GM19240 (cell line): Measurements from ENCODE around the gene TBC1D22B.
A peak's percentile ranks its signal among the peaks of the same experiment; 100 is the strongest.

Source experiments
- DNase-seq: peaks from one replicate; pipeline ENCODE4 v3.0.0; 2011; ENCODE audit warnings: low spot score; ENCODE audit not compliant: insufficient read length

The TBC1D22B gene

GRCh38 chr6:37257634-37258404 lies at the start of gene TBC1D22B, which contains the start of gene TMEM217:
TSS of gene TBC1D22B (plus strand) at chr6:37257772. CDS start at chr6:37257918, 146 bp downstream.
TSS of gene TMEM217 (minus strand) at chr6:37258144. CDS start at chr6:37219030, 39,114 bp downstream.
- DNase-seq: peak; percentile 98

- peak; percentile 73 for DNase-seq
Observed at GRCh38 chr6:37207903-37208456, 49.6 kb upstream of the TBC1D22B start.

DNA sequence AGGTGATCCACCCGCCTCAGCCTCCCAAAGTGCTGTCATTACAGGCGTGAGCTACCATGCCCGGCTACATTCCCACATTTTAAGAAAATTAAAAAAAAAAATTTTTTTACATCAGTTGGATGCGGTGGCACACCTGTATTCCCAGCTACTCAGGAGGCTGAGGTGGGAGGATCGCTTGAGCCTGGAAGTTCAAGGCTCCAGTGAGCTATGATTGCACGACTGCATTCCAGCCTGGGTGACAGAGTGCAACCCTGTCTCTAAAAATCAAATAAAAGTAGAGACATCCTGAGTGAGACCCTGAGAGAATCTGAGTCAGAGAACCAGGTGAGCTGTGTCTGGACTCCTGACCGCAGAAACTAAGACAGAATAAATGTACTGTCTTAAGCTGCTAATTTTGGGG lies 48.8 kb upstream of the TBC1D22B start:
- no peak for DNase-seq

DNA sequence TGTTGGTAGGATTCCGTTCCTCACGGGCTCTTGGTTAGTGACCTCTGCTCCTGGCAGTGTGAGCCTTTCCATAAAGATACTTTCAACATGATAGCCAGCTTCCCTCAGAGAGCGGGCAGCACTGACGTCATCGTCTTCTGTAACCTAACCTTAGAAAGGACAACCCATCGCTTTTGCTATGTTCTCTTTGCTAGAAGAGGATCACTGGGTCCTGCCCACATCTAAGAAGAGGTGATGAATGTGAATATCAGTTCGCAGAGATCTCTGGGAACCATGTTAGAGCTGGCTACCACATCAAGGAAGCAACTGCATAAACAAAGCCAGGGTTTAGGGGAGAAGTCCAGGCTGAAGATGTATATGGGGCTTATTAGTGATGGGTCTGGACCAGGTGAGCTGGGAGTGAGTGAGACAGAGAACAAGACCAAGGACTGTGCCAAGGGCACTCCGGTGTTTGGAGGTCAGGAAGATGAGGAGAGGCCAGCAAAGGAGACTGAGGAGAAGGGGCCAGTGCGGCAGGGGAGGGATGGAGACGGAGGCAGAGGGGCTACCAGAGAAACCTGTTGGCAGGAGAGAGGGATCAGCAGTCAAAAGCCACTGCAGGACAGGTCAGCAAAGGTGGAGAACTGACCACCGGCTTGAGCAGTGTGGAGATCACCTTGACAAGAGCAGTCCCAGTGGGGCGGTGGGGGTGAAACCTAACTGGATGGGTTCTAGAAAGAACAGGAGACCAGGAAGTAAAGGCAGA lies 47.9 kb upstream of the TBC1D22B start:
- DNase-seq: no peak

DNA sequence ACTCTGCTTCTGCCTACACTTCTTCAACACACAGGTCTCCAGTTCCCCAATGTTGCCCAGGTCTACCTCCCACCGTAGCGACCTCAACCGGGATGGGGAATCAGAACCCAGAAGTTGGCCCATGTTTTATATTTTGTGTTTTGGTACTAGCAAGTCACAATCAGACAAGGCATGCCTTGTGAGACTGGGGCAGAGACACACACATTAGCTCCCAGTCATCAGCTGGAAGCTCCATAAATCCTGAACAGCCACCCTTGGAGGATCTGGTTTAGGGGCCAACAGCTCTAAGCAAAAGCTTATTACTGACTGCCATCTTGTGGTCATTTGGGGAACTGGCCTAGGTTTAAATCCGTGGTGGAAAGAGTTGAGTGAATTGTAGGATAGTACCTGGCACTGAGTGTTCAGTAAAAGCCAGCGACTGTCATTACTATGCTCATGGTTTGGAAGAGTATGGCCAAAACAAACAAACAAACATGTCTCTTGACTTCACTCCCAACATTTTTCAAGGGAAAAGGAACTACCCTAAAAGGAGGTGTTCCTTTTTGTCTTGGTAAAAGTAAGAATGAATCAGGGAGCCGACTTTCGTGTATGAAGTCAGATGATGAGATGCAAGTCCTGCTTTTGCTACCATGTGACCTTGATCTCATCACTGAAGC lies 47.1 kb upstream of the TBC1D22B start:
- DNase-seq: peak; percentile 36

DNA sequence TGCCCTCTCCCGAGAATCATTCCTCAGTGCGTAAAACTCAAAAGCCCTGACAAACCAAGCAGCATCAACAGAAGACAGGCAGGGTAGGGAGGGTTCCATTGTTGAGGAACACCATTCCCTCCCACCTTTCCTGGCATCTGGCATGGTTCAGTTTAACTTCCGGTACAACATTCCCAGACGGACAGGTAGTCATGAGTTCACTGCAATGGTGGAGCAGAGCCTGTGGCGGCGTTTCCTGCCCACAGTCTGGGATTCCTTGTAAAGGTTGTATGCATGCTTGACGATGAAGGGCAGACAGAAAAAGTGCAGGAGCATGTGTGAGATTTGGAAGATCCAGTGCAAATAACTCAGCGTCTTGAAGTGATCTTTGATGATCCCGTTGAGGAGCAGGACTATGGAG lies 45.3 kb upstream of the TBC1D22B start:
- DNase-seq: no peak

DNA sequence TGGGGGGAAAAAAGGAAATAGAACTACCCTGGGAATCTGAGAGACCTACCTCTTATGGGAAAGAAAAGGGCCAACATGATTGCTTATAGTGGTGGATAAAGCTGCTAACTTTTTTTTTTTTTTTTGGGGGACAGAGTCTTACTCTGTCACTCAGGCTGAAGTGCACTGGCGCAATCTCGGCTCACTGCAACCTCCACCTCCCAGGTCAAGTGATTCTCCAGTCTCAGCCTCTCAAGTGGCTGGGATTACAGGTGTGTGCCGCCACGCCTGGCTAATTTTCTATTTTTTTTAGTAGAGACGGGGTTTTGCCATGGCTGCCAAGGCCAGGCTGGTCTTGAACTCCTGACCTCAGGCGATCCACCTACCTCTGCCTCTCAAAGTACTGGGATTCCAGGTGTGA lies 39.5 kb upstream of the TBC1D22B start:
- DNase-seq: no peak

- no peak for DNase-seq
Observed at GRCh38 chr6:37218511-37218910, 39.1 kb upstream of the TBC1D22B start.

- DNase-seq: no peak
Observed at GRCh38 chr6:37221585-37222124, 35.9 kb upstream of the TBC1D22B start.

DNA sequence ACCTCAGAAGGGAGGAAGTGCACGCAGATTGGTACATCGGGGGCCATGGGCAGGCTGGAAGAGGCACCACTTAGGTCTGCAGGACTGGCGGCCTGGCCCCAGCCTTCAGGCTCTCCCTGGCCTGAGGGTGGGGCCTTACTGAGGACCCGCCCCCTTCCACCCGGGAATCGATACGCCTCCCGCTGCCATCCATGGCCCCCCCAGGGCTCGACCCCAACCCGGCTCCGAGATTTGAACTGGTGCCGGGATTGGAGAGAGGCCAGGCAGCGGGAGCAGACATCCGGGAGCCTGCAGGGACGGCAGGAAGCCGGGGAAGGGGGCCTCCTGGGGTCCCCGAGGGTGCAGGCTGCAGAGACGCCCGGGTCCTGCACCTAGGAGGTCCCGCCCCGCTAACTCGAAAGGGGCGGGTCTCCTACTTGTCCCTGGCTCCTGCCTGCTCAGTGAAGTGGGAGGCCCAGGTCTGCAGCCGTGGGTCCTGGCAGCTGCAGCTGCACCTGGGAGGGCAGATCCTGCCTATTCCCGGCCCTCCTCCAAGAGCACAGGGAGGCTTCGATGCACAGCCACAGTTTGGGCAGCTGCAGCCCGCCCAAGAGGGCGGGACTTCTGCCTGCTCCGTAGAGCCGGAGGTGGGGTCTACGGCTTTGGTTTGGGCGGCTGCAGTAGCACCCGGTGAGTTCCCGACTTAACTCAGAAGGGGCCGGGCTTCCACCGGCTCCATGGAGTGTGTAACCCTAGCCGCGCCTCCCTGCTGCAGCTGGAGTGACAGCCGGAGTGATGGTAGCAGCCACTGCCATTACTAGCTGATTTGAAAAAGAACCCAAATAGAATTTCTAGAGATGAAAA lies 35.2 kb upstream of the TBC1D22B start:
- peak; percentile 80 for DNase-seq

DNA sequence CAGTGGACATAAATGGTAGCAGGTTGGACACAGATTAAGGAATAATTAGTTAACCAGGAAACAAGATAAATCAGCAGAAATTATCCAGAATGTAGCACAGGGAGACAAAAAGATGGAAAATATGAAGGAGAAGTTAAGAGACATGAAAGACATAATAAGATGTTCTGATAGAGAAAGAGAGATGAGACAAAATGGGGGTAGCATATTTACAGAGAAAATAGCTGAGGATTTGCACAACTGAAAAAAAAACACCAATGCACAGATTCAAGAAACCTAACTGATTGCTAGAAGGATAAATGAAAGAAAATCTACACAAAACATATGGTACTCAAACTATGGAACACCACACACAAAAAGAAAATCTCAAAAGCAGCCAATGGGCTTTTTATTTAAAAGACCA lies 34.6 kb upstream of the TBC1D22B start:
- DNase-seq: no peak

DNA sequence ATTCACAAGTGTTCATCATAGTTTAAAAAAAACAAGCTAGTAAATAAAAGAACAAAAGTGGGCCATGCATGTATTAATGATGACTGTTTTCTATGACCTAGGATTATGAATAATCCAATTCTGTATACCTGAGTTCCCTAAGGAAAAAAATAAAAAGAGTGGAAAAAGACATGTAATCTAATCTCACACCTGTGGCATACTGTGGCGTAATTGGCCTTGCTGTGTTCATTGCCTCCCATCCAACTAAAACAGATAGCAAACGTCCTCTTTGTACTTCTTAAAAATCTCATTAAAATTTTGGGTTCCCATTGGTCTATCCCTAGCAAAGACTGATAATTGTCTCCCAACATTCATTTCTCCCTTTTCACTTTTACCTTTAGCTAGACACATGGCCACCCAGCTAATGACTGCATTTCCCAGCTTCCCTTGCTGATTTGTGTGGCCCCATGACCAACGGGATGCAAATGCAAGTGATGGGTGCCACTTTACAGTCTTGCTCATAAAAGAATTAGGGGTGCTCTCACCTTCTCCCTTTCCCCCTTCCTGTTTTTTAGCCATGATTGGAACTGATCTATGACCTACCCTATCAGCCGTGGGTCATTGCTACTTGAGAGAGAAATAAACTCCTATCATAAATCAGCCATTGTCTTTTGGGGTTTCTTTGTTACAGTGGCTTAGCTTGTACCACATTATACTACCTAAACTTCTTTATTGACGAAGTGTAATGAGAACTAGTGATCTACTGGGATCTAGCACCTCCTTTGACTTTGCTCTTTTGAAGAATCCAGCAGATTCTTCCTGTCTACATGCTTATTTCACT lies 32.0 kb upstream of the TBC1D22B start:
- DNase-seq: no peak

GRCh38 chr6:37230104-37230503 lies 27.5 kb upstream of the TBC1D22B start:
- DNase-seq: no peak

DNA sequence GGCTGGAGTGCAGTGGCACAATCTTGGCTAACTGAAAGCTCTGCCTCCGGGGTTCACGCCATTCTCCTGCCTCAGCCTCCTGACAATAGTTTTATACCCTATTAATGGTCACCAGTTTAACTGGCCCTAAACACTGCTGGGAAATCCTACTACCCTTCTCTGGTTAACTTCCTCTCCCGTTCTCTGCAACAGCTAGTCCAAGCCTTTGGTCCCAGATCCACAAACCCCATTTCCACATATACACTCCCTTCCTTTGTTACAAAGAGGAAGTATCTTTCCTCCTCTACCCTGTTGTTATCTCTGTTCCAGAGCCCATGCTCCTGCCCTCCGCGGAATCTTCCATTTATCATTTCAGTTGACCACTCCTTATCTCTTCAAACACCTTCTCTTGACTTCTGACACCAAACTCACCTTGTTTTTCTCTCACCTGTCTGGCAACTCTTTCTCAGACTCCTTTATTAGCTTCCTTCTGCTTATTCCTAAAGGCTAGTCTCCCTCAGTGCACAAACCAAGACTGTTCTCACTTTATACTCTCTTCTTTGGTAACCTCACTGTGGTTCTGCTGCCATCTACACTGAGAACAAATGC lies 25.0 kb upstream of the TBC1D22B start:
- no peak for DNase-seq

DNA sequence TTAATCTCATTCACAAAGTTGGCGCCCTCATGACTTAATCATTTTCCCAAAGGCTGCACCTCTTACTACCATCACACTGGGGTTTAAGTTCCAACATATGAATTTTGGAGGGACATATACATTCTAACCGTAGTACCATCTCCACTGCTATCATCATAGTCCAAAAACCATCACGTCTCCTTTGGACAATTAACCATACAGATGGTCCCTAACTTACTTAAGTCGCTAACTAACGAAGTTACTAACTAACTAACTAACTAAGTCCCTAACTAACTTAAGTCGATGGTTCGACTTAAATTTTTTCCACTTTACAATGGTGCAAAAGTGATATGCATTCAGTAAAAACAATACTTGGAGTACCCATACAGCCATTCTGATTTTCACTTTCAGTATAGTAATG lies 24.0 kb upstream of the TBC1D22B start:
- DNase-seq: no peak

DNA sequence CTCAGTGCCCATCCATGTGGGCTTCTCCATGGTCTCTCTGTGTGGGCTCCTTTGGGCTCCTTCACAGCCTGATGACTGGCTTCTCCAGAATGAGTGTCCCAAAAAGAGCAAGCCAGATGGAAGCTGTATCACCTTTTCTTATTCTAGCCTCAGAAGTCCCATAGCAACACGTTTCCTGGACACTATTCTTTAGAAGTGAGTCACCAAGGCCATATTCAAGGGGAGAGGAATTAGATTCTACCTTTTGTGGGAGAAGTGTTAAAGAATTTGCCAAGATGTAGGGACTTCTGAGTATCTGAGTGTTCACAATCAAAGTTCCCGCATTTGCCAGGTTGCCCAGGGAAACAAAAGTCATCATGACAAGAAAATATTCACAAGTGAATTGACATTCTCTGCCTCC lies 20.7 kb upstream of the TBC1D22B start:
- DNase-seq: no peak

DNA sequence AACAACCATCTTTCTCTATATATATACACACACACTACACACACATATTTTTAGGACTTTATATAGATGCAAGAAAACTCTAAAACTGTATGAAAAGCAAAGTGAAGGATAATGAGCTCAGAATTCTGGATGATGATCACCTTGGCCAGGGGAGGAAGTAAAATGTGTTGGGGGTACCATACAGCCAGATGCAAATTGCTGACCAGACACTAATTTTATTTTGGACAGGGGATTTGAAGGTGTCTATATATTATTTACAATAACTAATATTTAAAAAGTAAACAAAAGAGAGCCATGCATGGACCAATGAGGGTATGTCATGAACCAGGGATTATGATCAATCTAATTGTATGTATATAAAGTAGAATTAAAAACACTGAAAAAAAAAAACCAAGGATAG lies 19.8 kb upstream of the TBC1D22B start:
- no peak for DNase-seq

DNA sequence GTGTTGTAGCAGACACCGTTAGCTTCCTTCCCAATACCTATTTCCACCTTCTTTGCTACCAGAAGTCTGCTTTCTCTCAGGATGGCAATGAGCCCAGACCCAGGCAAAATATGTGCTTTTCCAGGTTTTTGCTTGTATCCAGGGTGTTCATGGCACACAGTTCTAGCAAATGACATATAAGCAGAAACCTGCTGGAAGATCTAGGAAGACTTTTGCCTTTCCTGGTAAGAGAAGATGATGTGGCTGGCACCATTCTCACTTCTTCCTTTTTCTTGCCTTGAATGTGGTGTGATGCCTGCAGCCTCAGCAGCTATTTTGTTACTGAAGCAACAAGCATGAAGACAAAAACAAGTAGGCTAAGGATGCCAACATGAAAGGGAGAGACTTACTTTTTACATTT lies 19.2 kb upstream of the TBC1D22B start:
- DNase-seq: no peak

DNA sequence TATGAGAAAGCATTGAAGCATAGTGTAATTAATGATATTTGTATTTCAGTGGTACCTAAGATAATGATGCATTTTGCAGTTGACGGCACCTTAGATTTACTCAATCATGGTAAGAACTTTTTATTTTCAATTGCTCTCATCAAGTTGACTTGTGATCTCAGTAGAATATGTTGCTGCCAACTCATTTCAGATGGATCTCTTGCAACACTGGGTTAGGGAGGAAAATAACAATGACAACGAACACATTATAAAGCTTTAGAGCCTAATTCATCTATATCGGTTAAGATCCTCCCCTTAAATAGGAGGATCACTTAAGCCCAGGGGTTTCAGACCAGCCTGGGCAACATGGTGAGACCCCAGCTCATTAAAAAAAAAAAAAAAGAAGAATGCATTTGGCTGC lies 18.0 kb upstream of the TBC1D22B start:
- DNase-seq: no peak
